GM10248 (cell line): ENCODE measurements around the gene ARHGAP15.

Experiments used
- CTCF ChIA-PET: fragments of 300-600 bp; sonication (Branson Sonifier 250); formaldehyde crosslinking; extraction: SDS; loops from one replicate; lab custom pipeline; 2021; ENCODE audit warnings: antibody characterized with exemption; lab: Yijun Ruan, JAX
- POLR2A ChIA-PET: fragments of 350-650 bp; sonication (Branson Sonifier 250); formaldehyde crosslinking; extraction: SDS; loops from one replicate; lab custom pipeline; 2020; ENCODE audit warnings: antibody characterized with exemption; lab: Yijun Ruan, JAX
- DNase-seq: peaks from one replicate; pipeline ENCODE4 v3.0.0; 2012; ENCODE audit errors: extremely low spot score
- CTCF ChIP-seq: IDR thresholded peaks from 2 replicates; pipeline ENCODE4 v1.5.1; 2012; ENCODE audit warnings: mild to moderate bottlenecking, low read depth; ENCODE audit errors: extremely low read depth, missing control alignments, control extremely low read depth

ARHGAP15 gene

GRCh38 chr2:143717053-143717452 is 587.8 kb downstream of the ARHGAP15 start:
- CTCF ChIA-PET = no interaction called here
- TF ChIP-seq CTCF = no peak
- DNase-seq = no peak
- POLR2A ChIA-PET = no interaction called here

- no peak for TF ChIP-seq CTCF
- DNase-seq = no peak
- POLR2A ChIA-PET = no interaction called here
- CTCF ChIA-PET = no interaction called here
Measured at GRCh38 chr2:143717536-143718168, 588.4 kb downstream of the ARHGAP15 start.

GRCh38 chr2:143718745-143719144 is 589.5 kb downstream of the ARHGAP15 start:
- ChIA-PET POLR2A (no interaction called here), CTCF (no interaction called here)
- TF ChIP-seq CTCF = no peak
- no peak for DNase-seq

GRCh38 chr2:143719406-143719805 is 590.2 kb downstream of the ARHGAP15 start:
- ChIA-PET POLR2A (no interaction called here), CTCF (no interaction called here)
- DNase-seq = no peak
- no peak for TF ChIP-seq CTCF

- DNase-seq = no peak
Measured at GRCh38 chr2:143720095-143720664, 591.0 kb downstream of the ARHGAP15 start.

GRCh38 chr2:143725400-143725799 is 596.2 kb downstream of the ARHGAP15 start:
- TF ChIP-seq CTCF = no peak
- ChIA-PET CTCF (no interaction called here), POLR2A (no interaction called here)
- no peak for DNase-seq

More at GRCh38 chr2:143720095-143720664, 591.0 kb downstream of the ARHGAP15 start:
- ChIA-PET POLR2A (no interaction called here), CTCF (interaction anchor here (1.4 kb wide), 1 partner anchor 10 kb away, joined by 4 read pairs; no protein-coding TSS in a partner anchor)
- TF ChIP-seq CTCF = no peak
